HEK293 (cell line): Measurements from ENCODE around the gene SP7.

ENCODE experiments used
- ATF2 ChIP-seq: fragments of 450-650 bp; formaldehyde crosslinking; IDR thresholded peaks from 2 replicates; pipeline ENCODE4 v1.5.1; 2016; ENCODE audit warnings: missing biosample characterization, missing genetic modification characterization, low read depth
- EGR2 ChIP-seq: fragments of 450-650 bp; formaldehyde crosslinking; IDR thresholded peaks from 2 replicates; pipeline ENCODE4 v1.5.1; 2016; ENCODE audit warnings: low read depth, missing biosample characterization, missing genetic modification characterization
- HIC1 ChIP-seq: fragments of 450-650 bp; formaldehyde crosslinking; IDR thresholded peaks from 2 replicates; pipeline ENCODE4 v1.5.1; 2016; ENCODE audit warnings: missing biosample characterization, missing genetic modification characterization
- KLF1 ChIP-seq: fragments of 450-650 bp; formaldehyde crosslinking; IDR thresholded peaks from 2 replicates; pipeline ENCODE4 v1.5.1; 2016; ENCODE audit warnings: missing biosample characterization, missing genetic modification characterization
- KLF10 ChIP-seq: fragments of 450-650 bp; IDR thresholded peaks from 2 replicates; pipeline ENCODE4 v1.5.1; 2018; ENCODE audit warnings: missing biosample characterization, mild to moderate bottlenecking, missing genetic modification characterization
- MZF1 ChIP-seq: fragments of 450-650 bp; formaldehyde crosslinking; IDR thresholded peaks from 2 replicates; pipeline ENCODE4 v1.5.1; 2017; ENCODE audit warnings: missing biosample characterization, missing genetic modification characterization, borderline replicate concordance
- PRDM4 ChIP-seq: fragments of 450-650 bp; formaldehyde crosslinking; IDR thresholded peaks from 2 replicates; pipeline ENCODE4 v1.5.1; 2017; ENCODE audit warnings: missing biosample characterization, missing genetic modification characterization
- SP7 ChIP-seq: fragments of 450-650 bp; formaldehyde crosslinking; IDR thresholded peaks from 2 replicates; pipeline ENCODE4 v1.5.1; 2016; ENCODE audit warnings: missing biosample characterization, missing genetic modification characterization
- TCF7L2 ChIP-seq: IDR thresholded peaks from 2 replicates; pipeline ENCODE4 v1.6.1; 2011; ENCODE audit warnings: low read depth, mild to moderate bottlenecking, inconsistent platforms, low read length, moderate library complexity, borderline replicate concordance
- TRIM28 ChIP-seq: IDR thresholded peaks from 2 replicates; pipeline ENCODE4 v1.6.1; 2011; ENCODE audit warnings: low read length, control low read depth, borderline replicate concordance
- YY1 ChIP-seq: fragments of 450-650 bp; formaldehyde crosslinking; IDR thresholded peaks from 2 replicates; pipeline ENCODE4 v1.5.1; 2018; ENCODE audit warnings: missing biosample characterization, missing genetic modification characterization
- ZBTB26 ChIP-seq: fragments of 450-650 bp; formaldehyde crosslinking; optimal IDR thresholded peaks from 2 replicates; pipeline ENCODE3; 2016; ENCODE audit warnings: missing biosample characterization, mild to moderate bottlenecking, missing genetic modification characterization
- ZBTB44 ChIP-seq: fragments of 450-650 bp; IDR thresholded peaks from 2 replicates; pipeline ENCODE4 v1.5.1; 2018; ENCODE audit warnings: missing biosample characterization, mild to moderate bottlenecking, missing genetic modification characterization
- ZNF157 ChIP-seq: fragments of 450-650 bp; formaldehyde crosslinking; IDR thresholded peaks from 2 replicates; pipeline ENCODE4 v1.5.1; 2016; ENCODE audit warnings: missing biosample characterization, missing genetic modification characterization
- ZNF2 ChIP-seq: fragments of 450-650 bp; formaldehyde crosslinking; IDR thresholded peaks from 2 replicates; pipeline ENCODE4 v1.5.1; 2016; ENCODE audit warnings: missing biosample characterization, missing genetic modification characterization
- ZNF292 ChIP-seq: fragments of 450-650 bp; formaldehyde crosslinking; IDR thresholded peaks from 2 replicates; pipeline ENCODE4 v1.5.1; 2016; ENCODE audit warnings: low read depth, missing biosample characterization, missing genetic modification characterization, borderline replicate concordance
- ZNF398 ChIP-seq: fragments of 450-650 bp; formaldehyde crosslinking; IDR thresholded peaks from 2 replicates; pipeline ENCODE4 v1.5.1; 2017; ENCODE audit warnings: missing biosample characterization, missing genetic modification characterization
- ZNF501 ChIP-seq: fragments of 450-650 bp; formaldehyde crosslinking; IDR thresholded peaks from 2 replicates; pipeline ENCODE4 v1.5.1; 2016; ENCODE audit warnings: missing biosample characterization, missing genetic modification characterization
- ZNF544 ChIP-seq: fragments of 450-650 bp; formaldehyde crosslinking; IDR thresholded peaks from 2 replicates; pipeline ENCODE4 v1.5.0; 2017; ENCODE audit warnings: missing biosample characterization, missing genetic modification characterization
- ZNF548 ChIP-seq: fragments of 450-650 bp; formaldehyde crosslinking; IDR thresholded peaks from 2 replicates; pipeline ENCODE4 v1.5.1; 2016; ENCODE audit warnings: missing biosample characterization, missing genetic modification characterization
- ZNF560 ChIP-seq: fragments of 450-650 bp; formaldehyde crosslinking; IDR thresholded peaks from 2 replicates; pipeline ENCODE4 v1.5.1; 2017; ENCODE audit warnings: missing biosample characterization, missing genetic modification characterization, borderline replicate concordance
- ZNF571 ChIP-seq: fragments of 450-650 bp; formaldehyde crosslinking; IDR thresholded peaks from 2 replicates; pipeline ENCODE4 v1.5.0; 2017; ENCODE audit warnings: missing biosample characterization, missing genetic modification characterization
- ZNF596 ChIP-seq: fragments of 450-650 bp; IDR thresholded peaks from 2 replicates; pipeline ENCODE4 v1.5.0; 2018; ENCODE audit warnings: missing biosample characterization, mild to moderate bottlenecking, missing genetic modification characterization, moderate library complexity
- ZNF660 ChIP-seq: fragments of 450-650 bp; IDR thresholded peaks from 2 replicates; pipeline ENCODE4 v1.5.1; 2018; ENCODE audit warnings: missing biosample characterization, mild to moderate bottlenecking, missing genetic modification characterization
- ZNF707 ChIP-seq: fragments of 450-650 bp; formaldehyde crosslinking; IDR thresholded peaks from 2 replicates; pipeline ENCODE4 v1.5.1; 2016; ENCODE audit warnings: missing biosample characterization, missing genetic modification characterization
- ZNF76 ChIP-seq: fragments of 450-650 bp; formaldehyde crosslinking; IDR thresholded peaks from 2 replicates; pipeline ENCODE4; 2016; ENCODE audit warnings: low read depth, missing biosample characterization, missing genetic modification characterization, borderline replicate concordance
- ZNF830 ChIP-seq: fragments of 450-650 bp; IDR thresholded peaks from 2 replicates; pipeline ENCODE4 v1.5.0; 2018; ENCODE audit warnings: missing biosample characterization, missing genetic modification characterization, low read depth, mild to moderate bottlenecking, moderate library complexity
- ZSCAN23 ChIP-seq: fragments of 450-650 bp; formaldehyde crosslinking; IDR thresholded peaks from 2 replicates; pipeline ENCODE4 v1.5.1; 2016; ENCODE audit warnings: missing biosample characterization, missing genetic modification characterization
- ZSCAN30 ChIP-seq: fragments of 450-650 bp; IDR thresholded peaks from 2 replicates; pipeline ENCODE4 v1.5.1; 2018; ENCODE audit warnings: missing biosample characterization, mild to moderate bottlenecking, missing genetic modification characterization, moderate library complexity

Gene SP7

GRCh38 chr12:53324779-53325510 is 11.2 kb downstream of the SP7 start (continued):
- TF ChIP-seq TCF7L2 (peak; percentile 94), ZNF76 (tag by site-specific recombination) (peak; percentile 75; the same call in 1 of the 2 replicates), KLF1 (tag by site-specific recombination) (peak; percentile 93), ZNF292 (tag by site-specific recombination) (no peak), ZNF544 (no peak), HIC1 (tag by site-specific recombination) (peak; percentile 88), ZNF596 (tag by site-specific recombination) (0 out of 2 replicates have a peak, but pooled peaks have one; percentile 33), ZNF707 (tag by site-specific recombination) (no peak), MZF1 (no peak), EGR2 (tag by site-specific recombination) (no peak), YY1 (tag by site-specific recombination) (0 out of 2 replicates have a peak, but pooled peaks have one; percentile 30), ZNF157 (tag by site-specific recombination) (no peak), ZNF571 (tag by site-specific recombination) (no peak), TRIM28 (no peak), KLF10 (tag by site-specific recombination) (peak; percentile 78), ZNF548 (tag by site-specific recombination) (no peak), ZBTB26 (peak; percentile 89), ZNF2 (tag by site-specific recombination) (peak; percentile 97), ZSCAN23 (no peak), ZNF501 (tag by site-specific recombination) (peak; percentile 91), PRDM4 (tag by site-specific recombination) (peak; percentile 91), ZBTB44 (peak; percentile 6; the same call in 1 of the 2 replicates), ATF2 (tag by site-specific recombination) (0 out of 2 replicates have a peak, but pooled peaks have one; percentile 28), ZNF660 (peak; percentile 91), ZNF398 (0 out of 2 replicates have a peak, but pooled peaks have one; percentile 17), ZSCAN30 (peak; percentile 92), ZNF560 (tag by site-specific recombination) (no peak), ZNF830 (tag by site-specific recombination) (no peak), SP7 (tag by site-specific recombination) (peak; percentile 87)
